Testis (tissue), 5 donors: ENCODE data around the gene RTL10. TPM values are rescaled to one million over a fixed set of nuclear protein-coding genes. Genes with fewer than 3 reads are reported as not detected.

Experiments used
- DNase-seq: peaks from one replicate; pipeline ENCODE4 v3.0.0-alpha.2; 2019
- H3K27ac ChIP-seq, 2 donors: fragments of 200-600 bp; sonication (generic); one replicate each; pipeline ENCODE4 v1.5.1; 2019
- H3K27me3 ChIP-seq: fragments of 200-600 bp; sonication (generic); one replicate; pipeline ENCODE4 v1.5.1; 2019
- H3K36me3 ChIP-seq: fragments of 200-600 bp; sonication (generic); one replicate; pipeline ENCODE4 v1.5.1; 2017; ENCODE audit warnings: low read depth; ENCODE audit errors: missing control alignments
- H3K4me1 ChIP-seq: fragments of 200-600 bp; sonication (generic); one replicate; pipeline ENCODE4 v1.5.1; 2019
- H3K4me3 ChIP-seq, 2 donors: fragments of 200-600 bp; sonication (generic); one replicate each; pipeline ENCODE4 v1.5.1; 2017 to 2019
- H3K9me3 ChIP-seq: fragments of 200-600 bp; sonication (generic); one replicate; pipeline ENCODE4 v1.5.1; 2017
- CTCF ChIP-seq, 3 experiments: fragments of 450-650 bp in 2 of 3; fragments of 200-600 bp in 1 of 3; sonication (generic) in 1 of 3; IDR thresholded peaks; one replicate each; pipeline ENCODE4 v1.5.1; 2016 to 2019; ENCODE audit warnings: antibody characterized with exemption in 3 of 3, mild to moderate bottlenecking in 2 of 3, moderate library complexity in 1 of 3
- POLR2A ChIP-seq: fragments of 450-650 bp; IDR thresholded peaks from one replicate; pipeline ENCODE4 v1.6.1; 2017; ENCODE audit warnings: antibody characterized with exemption, mild to moderate bottlenecking, moderate library complexity
- WGBS, 2 donors: methylation state at CpG; one replicate each; pipeline ENCODE4 v1.1.5; 2018; 5-methylcytosine and 5-hydroxymethylcytosine counted together
- intact Hi-C: fragments of 100-400 bp; cut with DNase I; formaldehyde crosslinking; loops from one replicate; pipeline ENCODE4 v1.15.1; 2023; ENCODE audit warnings: low total_unique reads
- long read RNA-seq, 2 donors: transcript quantifications; one replicate each; lab custom pipeline, GENCODE V29; 2026
- polyA plus RNA-seq: library from polyadenylated mRNA; stranded (reverse); fragments of 350-450 nt; fragmentation: Illumina TruSeq; extraction: RNeasy Lipid Tissue Mini Kit (QIAGEN cat#74804); gene quantifications from one replicate; pipeline ENCODE4 v1.2.3, GENCODE V29; 2014; ENCODE audit warnings: low read depth, low replicate concordance; ENCODE audit not compliant: insufficient read depth
- total RNA-seq, 2 donors: library from RNA; depleted of rRNA; stranded (reverse); fragments of >200 nt; gene quantifications; one replicate each; pipeline ENCODE4 v1.2.3, GENCODE V29; 2016

RTL10 gene
- 10 to 100 TPM; 11.0 to 14.7 TPM for total RNA-seq
- 10.9 TPM for polyA plus RNA-seq
- long read RNA-seq, donor 1, full-length matches to known transcripts, result 10 of 10 reads
- long read RNA-seq, donor 1, partial matches to known transcripts, result 0 of 10 reads
- long read RNA-seq, donor 1, other reads (novel, unspliced or antisense), result 0 of 10 reads
- long read RNA-seq, donor 2, full-length matches to known transcripts, result 6 of 6 reads
- long read RNA-seq, donor 2, partial matches to known transcripts, result 0 of 6 reads
- long read RNA-seq, donor 2, other reads (novel, unspliced or antisense), result 0 of 6 reads

GRCh38 chr22:19854778-19855503 lies at the start of gene RTL10, which contains the start of gene GNB1L:
TSS of gene RTL10 (minus strand) at chr22:19854874. CDS start at chr22:19852261, 2,613 bp downstream.
TSS of gene GNB1L (minus strand) at chr22:19854874. CDS start at chr22:19821355, 33,519 bp downstream.
- DNase-seq, result peak; percentile 97
- intact Hi-C loops, result no loop called here
- H3K4me3 ChIP-seq, result peak within 1 kb of the TSS; percentile 67 to 90
- H3K9me3 ChIP-seq, result no peaks in the 10 kb centered on the region
- WGBS, 2 donors, result 0 to 1% methylated on average over 4 to 55 of the region's 81 CpGs
- H3K27ac ChIP-seq, result peak within 1 kb of the TSS; percentile 95 to 96
- peak; percentile 18 for TF ChIP-seq POLR2A
- TF ChIP-seq CTCF (IDR thresholded peaks at IDR 0.05), result no peak
- peaks cover 20% of the 10 kb centered on the region for H3K4me1 ChIP-seq
- H3K36me3 ChIP-seq, result no peaks in the 10 kb centered on the region
- H3K27me3 ChIP-seq, result no peaks in the 10 kb centered on the region

GRCh38 chr22:19904174-19904856 lies 49.6 kb upstream of the RTL10 start:
- WGBS, 2 donors, result 84 to 92% methylated on average over 3 to 16 of the region's 16 CpGs
- Histone ChIP-seq H3K27ac (no peak overlapping the region), H3K4me1 (peaks cover 7% of the 10 kb centered on the region), H3K9me3 (no peaks in the 10 kb centered on the region), H3K27me3 (no peaks in the 10 kb centered on the region), H3K36me3 (no peaks in the 10 kb centered on the region), H3K4me3 (no peak overlapping the region)
- intact Hi-C loops, result no loop called here
- TF ChIP-seq CTCF (IDR thresholded peaks at IDR 0.05) (no peak), POLR2A (no peak)
- no peak for DNase-seq

- no peak for DNase-seq
- H3K36me3 ChIP-seq, result no peaks in the 10 kb centered on the region
- peaks cover 7% of the 10 kb centered on the region for H3K4me1 ChIP-seq
- TF ChIP-seq POLR2A (no peak), CTCF (IDR thresholded peaks at IDR 0.05) (no peak)
- no peak overlapping the region for H3K27ac ChIP-seq
- H3K27me3 ChIP-seq, result no peaks in the 10 kb centered on the region
- 79 to 86% methylated on average over 12 of the region's 12 CpGs for whole genome bisulfite sequencing, 2 donors
- intact Hi-C loops, result no loop called here
- no peaks in the 10 kb centered on the region for H3K9me3 ChIP-seq
- H3K4me3 ChIP-seq, result no peak overlapping the region
These were observed 48.8 kb upstream of the RTL10 start for GRCh38 chr22:19903513-19903912.

GRCh38 chr22:19903031-19903430 lies 48.4 kb upstream of the RTL10 start:
- Histone ChIP-seq H3K4me3 (no peak overlapping the region), H3K4me1 (peaks cover 7% of the 10 kb centered on the region), H3K36me3 (no peaks in the 10 kb centered on the region), H3K27me3 (no peaks in the 10 kb centered on the region), H3K9me3 (no peaks in the 10 kb centered on the region), H3K27ac (no peak overlapping the region)
- no peak for DNase-seq
- TF ChIP-seq CTCF (IDR thresholded peaks at IDR 0.05) (no peak), POLR2A (no peak)
- intact Hi-C loops, result no loop called here
- WGBS, 2 donors, result 69 to 81% methylated on average over 8 to 9 of the region's 9 CpGs
